ENCODE measurements around the gene DLEC1. TPM values are rescaled to one million over a fixed set of nuclear protein-coding genes. Genes with fewer than 3 reads are reported as not detected.
A peak's percentile ranks its signal among the peaks of the same experiment; 100 is the strongest.

DLEC1 gene
- total and polyA plus RNA-seq, 2 donors (not counting 1 experiment from before 2014, with no cell fraction given), result 0.52 to 2.1 TPM

- Mint-ChIP-seq H3K4me3 (peak overlapping the region; percentile 93), H3K27me3 (peaks cover 4% of the 10 kb centered on the region), H3K9me3 (ENCODE audit: insufficient read depth) (no peaks in the 10 kb centered on the region), H3K4me1 (peaks cover 19% of the 10 kb centered on the region), H3K27ac (peak overlapping the region; percentile 54)
- 96% methylated on average over 4 of the region's 5 CpGs for WGBS (ENCODE audit: insufficient coverage)
- no peak overlapping the region for H3K4me3 ChIP-seq (ENCODE audit: control extremely low read depth in 1 of 5, extremely low read depth in 1 of 5, insufficient read depth in 1 of 5, low read depth in 2 of 5, low read length in 4 of 5)
- no peak for DNase-seq
- POLR2A ChIA-PET, result no interaction called here
- H3K36me3 ChIP-seq (replicated peaks in 1 of 2; ENCODE audit: control extremely low read depth in 1 of 2, control insufficient read depth in 1 of 2, extremely low read depth in 1 of 2, insufficient read depth in 2 of 2, low read length in 1 of 2), result no peaks in the 10 kb centered on the region
- peak overlapping the region; percentile 76 for H2AFZ ChIP-seq (ENCODE audit: insufficient read depth, low read depth, low read length, poor library complexity, severe bottlenecking)
- CTCF ChIA-PET, result interaction anchor here (1.0 to 2.9 kb wide), 6 partner anchors 18 to 125 kb away, joined by 4 to 31 read pairs (median 9); partner anchors contain the start of gene OXSR1
- peak overlapping the region; percentile 89 for H3K4me2 ChIP-seq (replicated peaks; ENCODE audit: low read depth, low read length, poor library complexity, severe bottlenecking)
- intact Hi-C loops (cut with micrococcal nuclease), result loop anchor here (1.0 to 5.0 kb wide), 3 partner anchors 36 to 457 kb away; partner anchors contain the start of gene EXOG
- H4K20me1 ChIP-seq (ENCODE audit: control insufficient read depth, insufficient read depth, low read length, poor library complexity, severe bottlenecking), result no peaks in the 10 kb centered on the region
- no peak for ATAC-seq (ENCODE audit: low read depth)
- no peak overlapping the region for H3K9ac ChIP-seq (ENCODE audit: low read length)
- peaks cover 0 to 3% (median 0%) of the 10 kb centered on the region in 4 experiments for H3K27me3 ChIP-seq (replicated peaks in 1 of 4; ENCODE audit: control extremely low read depth in 1 of 4, control insufficient read depth in 3 of 4, insufficient read depth in 4 of 4, low read length in 3 of 4)
- H3K4me1 ChIP-seq (ENCODE audit: control insufficient read depth in 2 of 2, insufficient read depth in 2 of 2, low read length in 2 of 2), result peaks cover 12 to 22% of the 10 kb centered on the region in 2 donors
- no peaks in the 10 kb centered on the region for H3K9me3 ChIP-seq (ENCODE audit: control extremely low read depth in 1 of 3, control insufficient read depth in 2 of 3, insufficient read depth in 1 of 3, low read length in 2 of 3)
- H3K27ac ChIP-seq (ENCODE audit: low read length in 2 of 2), result no peak overlapping the region
- H3K79me2 ChIP-seq (ENCODE audit: control insufficient read depth, insufficient read depth, low read length), result no peaks in the 10 kb centered on the region
- TF ChIP-seq CTCF (IDR thresholded peaks at IDR 0.05) (no peak), EZH2 (IDR thresholded peaks at IDR 0.05; ENCODE audit: borderline replicate concordance, insufficient read depth, low read depth, low read length, poor library complexity, severe bottlenecking) (no peak)
Measured at GRCh38 chr3:38040401-38040800, 1.4 kb downstream of the DLEC1 start.

GRCh38 chr3:38043486-38043885 lies 4.5 kb downstream of the DLEC1 start:
- no peaks in the 10 kb centered on the region for H4K20me1 ChIP-seq (ENCODE audit: control insufficient read depth, insufficient read depth, low read length, poor library complexity, severe bottlenecking)
- no peak overlapping the region for H3K4me3 Mint-ChIP-seq
- no peak overlapping the region for H3K9ac ChIP-seq (ENCODE audit: low read length)
- H3K79me2 ChIP-seq (ENCODE audit: control insufficient read depth, insufficient read depth, low read length), result no peaks in the 10 kb centered on the region
- no peak overlapping the region for H3K4me3 ChIP-seq (ENCODE audit: control extremely low read depth in 1 of 5, extremely low read depth in 1 of 5, insufficient read depth in 1 of 5, low read depth in 2 of 5, low read length in 4 of 5)
- TF ChIP-seq CTCF (IDR thresholded peaks at IDR 0.05), result no peak
- no peak for TF ChIP-seq EZH2 (IDR thresholded peaks at IDR 0.05; ENCODE audit: borderline replicate concordance, insufficient read depth, low read depth, low read length, poor library complexity, severe bottlenecking)
- H3K9me3 ChIP-seq (ENCODE audit: control extremely low read depth in 1 of 3, control insufficient read depth in 2 of 3, insufficient read depth in 1 of 3, low read length in 2 of 3), result no peaks in the 10 kb centered on the region
- H3K27me3 ChIP-seq (replicated peaks in 1 of 4; ENCODE audit: control extremely low read depth in 1 of 4, control insufficient read depth in 3 of 4, insufficient read depth in 4 of 4, low read length in 3 of 4), result peaks cover 0 to 3% (median 0%) of the 10 kb centered on the region in 4 experiments
- ATAC-seq (ENCODE audit: low read depth) (no peak), DNase-seq (no peak)
- no peaks in the 10 kb centered on the region for H3K36me3 ChIP-seq (replicated peaks in 1 of 2; ENCODE audit: control extremely low read depth in 1 of 2, control insufficient read depth in 1 of 2, extremely low read depth in 1 of 2, insufficient read depth in 2 of 2, low read length in 1 of 2)
- POLR2A ChIA-PET, result no interaction called here
- peaks cover 10% of the 10 kb centered on the region for H3K27me3 Mint-ChIP-seq
- no peak overlapping the region for H2AFZ ChIP-seq (ENCODE audit: insufficient read depth, low read depth, low read length, poor library complexity, severe bottlenecking)
- 100% methylated on average over 1 of the region's 4 CpGs for WGBS (ENCODE audit: insufficient coverage)
- H3K27ac ChIP-seq (ENCODE audit: low read length in 2 of 2), result no peak overlapping the region
- H3K4me2 ChIP-seq (replicated peaks; ENCODE audit: low read depth, low read length, poor library complexity, severe bottlenecking), result no peak overlapping the region
- intact Hi-C loops (cut with micrococcal nuclease), result loop anchor here (5.0 kb wide), 1 partner anchor 454 kb away; the partner anchor contains the start of gene EXOG
- peaks cover 10 to 20% of the 10 kb centered on the region in 2 donors for H3K4me1 ChIP-seq (ENCODE audit: control insufficient read depth in 2 of 2, insufficient read depth in 2 of 2, low read length in 2 of 2)
- H3K4me1 Mint-ChIP-seq, result peaks cover 18% of the 10 kb centered on the region
- no peaks in the 10 kb centered on the region for H3K9me3 Mint-ChIP-seq (ENCODE audit: insufficient read depth)
- CTCF ChIA-PET, result no interaction called here
- H3K27ac Mint-ChIP-seq, result no peak overlapping the region

All from B cell (primary cell).